ENCODE measurements around the gene CLK3. TPM values are rescaled to one million over a fixed set of nuclear protein-coding genes. Genes with fewer than 3 reads are reported as not detected.
A peak's percentile ranks its signal among the peaks of the same experiment; 100 is the strongest.

Gene CLK3
- total RNA-seq = 100 to 1,000 TPM in 1 of 8 experiments, 10 to 100 TPM in 7; 61.4 to 116 (median 77.9) TPM

DNA sequence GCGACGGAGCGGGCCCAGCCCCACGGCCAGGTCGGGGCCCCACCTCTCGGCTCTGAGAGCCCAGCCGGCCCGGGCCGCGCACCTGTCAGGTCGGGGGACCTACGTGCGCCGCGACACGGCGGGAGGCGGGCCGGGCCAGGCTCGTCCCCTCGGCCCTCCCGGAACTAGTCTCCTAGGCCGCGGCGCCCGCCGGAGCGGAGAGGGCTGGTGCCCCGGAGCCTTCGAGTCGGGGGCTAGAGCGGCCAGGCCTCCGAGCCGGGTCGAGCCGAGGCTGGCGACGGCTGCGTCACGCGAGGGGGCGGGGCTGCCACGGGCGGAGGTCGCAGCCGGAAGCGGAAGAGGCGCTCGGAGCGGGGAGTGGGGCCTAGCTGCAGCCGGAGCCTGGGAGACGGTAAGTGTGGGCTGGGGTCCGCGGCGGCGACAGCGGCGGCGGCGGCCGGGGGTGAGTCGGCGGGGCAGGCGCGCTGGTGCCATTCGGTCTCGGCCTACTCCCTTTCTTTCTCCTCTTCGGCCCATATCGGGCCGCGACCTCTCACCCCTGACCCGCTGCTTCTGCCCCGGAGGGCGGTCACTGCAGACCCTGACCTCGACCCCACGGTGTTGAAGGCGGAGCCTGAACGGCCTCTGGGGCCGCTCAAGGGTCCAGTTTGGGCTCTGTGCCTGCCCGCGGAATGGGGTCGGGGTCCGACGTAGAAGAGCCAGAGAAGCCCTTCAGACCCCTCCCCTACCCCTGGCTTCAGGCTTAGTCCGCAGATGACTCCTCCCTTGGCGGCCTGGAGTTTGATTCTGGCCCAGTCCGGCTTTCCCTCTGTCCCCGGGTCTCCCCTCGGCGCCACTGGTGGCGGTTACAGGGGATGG, at the start of gene CLK3:
CLK3 (plus strand) TSS at position 329 of the 858 bp plus-strand sequence. CDS start 3,361 bp downstream, outside the sequence.
- in situ Hi-C loops (cut with MboI; ENCODE audit: low pct_unique_long_range_greater_than_20kb in 2 of 9, low sequenced_read_pairs in 9 of 9, unreplicated experiment in 9 of 9) = no loop called here
- peak; percentile 77 to 90 (median 87) for ATAC-seq (replicated peaks in 6 of 8)
- H3K4me1 ChIP-seq (replicated peaks in 1 of 2) = peaks cover 7 to 10% of the 10 kb centered on the region in 2 donors
- H3K27ac ChIP-seq = peak within 1 kb of the TSS; percentile 93 to 97
- WGBS, 10 experiments = 0 to 4% (median 0%) methylated on average over 5 to 23 of the region's 91 CpGs; no CpG with 5 or more reads in 5 of the 10 experiments
- H3K4me3 ChIP-seq = peak within 1 kb of the TSS; percentile 70 to 95 (median 88)

DNA sequence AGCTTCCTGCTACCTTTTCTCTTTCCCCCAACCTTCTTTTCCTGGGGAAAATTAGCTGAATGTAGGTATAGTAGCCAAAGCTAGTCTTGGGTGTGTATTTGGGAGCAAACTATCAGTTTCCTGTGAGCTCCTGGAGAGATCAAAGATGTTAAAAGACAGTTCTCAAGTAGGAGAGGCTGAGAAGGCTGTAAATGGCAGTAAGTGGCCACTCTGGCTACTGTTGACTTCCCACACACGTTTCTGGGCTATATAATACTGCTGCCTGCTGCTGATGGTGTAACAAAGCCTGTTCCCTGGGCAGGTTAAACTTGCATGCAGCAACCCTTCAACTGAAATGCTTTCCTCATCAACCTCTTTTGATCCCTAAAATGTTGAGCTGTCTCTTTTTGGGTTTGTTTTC, 47.0 kb upstream of the CLK3 start:
- Histone ChIP-seq H3K4me3 (no peak overlapping the region), H3K4me1 (replicated peaks in 1 of 2) (peaks cover 16% of the 10 kb centered on the region in 2 donors), H3K27ac (no peak overlapping the region)
- in situ Hi-C loops (cut with MboI; ENCODE audit: low pct_unique_long_range_greater_than_20kb in 2 of 9, low sequenced_read_pairs in 9 of 9, unreplicated experiment in 9 of 9) = no loop called here
- no peak for ATAC-seq (replicated peaks in 6 of 8)
- WGBS, 10 experiments = 0 to 80% (median 67%) methylated on average over 1 of the region's 1 CpG; no CpG with 5 or more reads in 7 of the 10 experiments

DNA sequence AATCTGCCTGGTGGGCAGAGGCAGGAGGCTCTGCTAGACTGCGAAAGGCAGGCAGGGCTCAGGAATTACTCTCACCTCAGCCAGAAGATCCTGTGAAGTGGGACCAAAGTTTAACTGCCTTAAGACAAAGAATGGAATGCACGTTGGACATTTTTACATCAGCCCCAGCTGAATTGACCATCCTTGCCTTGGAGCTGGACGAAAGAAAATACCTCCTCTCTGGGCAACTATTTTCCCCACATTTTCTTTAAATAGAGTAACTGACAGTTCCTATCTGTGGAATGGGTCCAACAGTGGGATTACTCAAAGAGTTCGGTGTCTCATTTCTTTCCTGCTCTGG, 45.9 kb upstream of the CLK3 start:
- in situ Hi-C loops (cut with MboI; ENCODE audit: low pct_unique_long_range_greater_than_20kb in 2 of 9, low sequenced_read_pairs in 9 of 9, unreplicated experiment in 9 of 9) = no loop called here
- no peak for ATAC-seq (replicated peaks in 6 of 8)
- H3K4me1 ChIP-seq (replicated peaks in 1 of 2) = peaks cover 16% of the 10 kb centered on the region in 2 donors
- H3K27ac ChIP-seq = no peak overlapping the region
- 50 to 100% (median 86%) methylated on average over 1 to 4 of the region's 4 CpGs; no CpG with 5 or more reads in 2 of the 10 experiments for WGBS, 10 experiments
- no peak overlapping the region for H3K4me3 ChIP-seq

DNA sequence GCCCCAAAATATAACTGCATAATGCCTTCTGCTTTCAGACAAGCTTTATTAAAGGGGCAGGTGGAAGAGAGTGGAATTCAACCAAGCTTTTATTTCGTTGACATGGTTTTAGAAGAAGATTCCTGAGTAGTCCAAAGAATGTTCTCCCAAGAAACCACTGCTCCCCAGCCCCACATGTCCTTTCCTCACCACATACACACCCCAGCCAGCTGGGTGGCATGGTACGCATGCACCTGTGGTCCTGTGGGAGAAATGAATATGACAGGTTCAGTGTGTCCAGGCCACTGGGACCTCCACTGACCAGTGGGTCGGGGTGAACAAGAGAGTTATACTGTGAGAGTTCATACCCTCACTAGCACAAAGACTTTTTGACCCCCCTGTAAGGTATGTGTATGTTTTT, 44.4 kb upstream of the CLK3 start:
- WGBS, 10 experiments = 80 to 100% (median 100%) methylated on average over 1 to 2 of the region's 3 CpGs; no CpG with 5 or more reads in 7 of the 10 experiments
- Histone ChIP-seq H3K27ac (peak overlapping the region in 1 of 2 donors; percentile 25), H3K4me1 (replicated peaks in 1 of 2) (peaks cover 16% of the 10 kb centered on the region in 2 donors), H3K4me3 (no peak overlapping the region)
- in situ Hi-C loops (cut with MboI; ENCODE audit: low pct_unique_long_range_greater_than_20kb in 2 of 9, low sequenced_read_pairs in 9 of 9, unreplicated experiment in 9 of 9) = no loop called here
- no peak for ATAC-seq (replicated peaks in 6 of 8)

DNA sequence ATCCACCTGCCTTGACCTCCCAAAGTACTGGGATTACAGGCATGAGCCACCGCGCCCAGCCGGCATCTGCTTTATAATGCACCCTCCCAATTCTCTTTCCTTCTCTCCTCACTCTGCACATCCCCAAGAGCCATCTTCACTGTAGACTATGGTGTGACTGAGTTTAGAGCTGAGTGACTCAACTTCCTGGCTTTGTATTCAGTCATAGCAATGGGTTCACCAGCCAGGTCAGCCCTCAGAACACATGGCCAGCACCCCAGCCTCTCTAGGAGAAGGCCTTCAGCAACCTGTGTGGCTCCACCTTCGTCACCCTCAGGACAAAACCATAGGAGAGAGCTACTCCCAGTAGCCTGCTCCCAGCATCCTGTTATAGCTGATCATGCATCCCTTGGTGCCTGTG, 41.6 kb upstream of the CLK3 start:
- H3K4me3 ChIP-seq = no peak overlapping the region
- in situ Hi-C loops (cut with MboI; ENCODE audit: low pct_unique_long_range_greater_than_20kb in 2 of 9, low sequenced_read_pairs in 9 of 9, unreplicated experiment in 9 of 9) = no loop called here
- peaks cover 16% of the 10 kb centered on the region in 2 donors for H3K4me1 ChIP-seq (replicated peaks in 1 of 2)
- WGBS, 10 experiments = 71 to 100% (median 97%) methylated on average over 1 to 4 of the region's 4 CpGs; no CpG with 5 or more reads in 4 of the 10 experiments
- ATAC-seq (replicated peaks in 6 of 8) = no peak
- H3K27ac ChIP-seq = no peak overlapping the region

DNA sequence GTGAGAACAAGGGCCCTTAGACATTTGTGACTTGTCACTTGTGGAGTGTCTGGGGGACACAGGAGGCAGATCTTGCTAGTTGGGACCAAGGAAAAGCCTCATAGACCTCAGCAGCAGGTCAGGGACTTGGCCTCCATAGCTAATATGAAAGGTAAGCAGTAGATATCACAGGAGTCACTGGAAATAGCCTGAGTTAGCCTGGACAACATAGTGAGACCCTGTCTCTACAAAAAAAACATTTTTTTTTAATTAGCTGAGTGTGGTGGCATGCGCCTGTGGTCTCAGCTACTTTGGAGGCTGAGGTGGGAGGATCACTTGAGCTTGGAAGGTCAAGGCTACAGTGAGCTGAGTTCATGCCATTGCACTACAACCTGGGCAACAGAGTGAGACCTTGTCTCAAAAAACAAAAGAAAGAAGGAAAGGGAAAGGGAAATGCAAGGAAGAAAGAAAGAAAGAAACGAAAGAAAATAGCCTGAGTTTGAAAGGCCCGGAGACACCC, 37.1 kb upstream of the CLK3 start:
- no peak overlapping the region for H3K4me3 ChIP-seq
- no peaks in the 10 kb centered on the region for H3K4me1 ChIP-seq (replicated peaks in 1 of 2)
- WGBS, 10 experiments = 90 to 100% (median 100%) methylated on average over 2 to 3 of the region's 3 CpGs; no CpG with 5 or more reads in 1 of the 10 experiments
- in situ Hi-C loops (cut with MboI; ENCODE audit: low pct_unique_long_range_greater_than_20kb in 2 of 9, low sequenced_read_pairs in 9 of 9, unreplicated experiment in 9 of 9) = no loop called here
- H3K27ac ChIP-seq = no peak overlapping the region
- ATAC-seq (replicated peaks in 6 of 8) = no peak

DNA sequence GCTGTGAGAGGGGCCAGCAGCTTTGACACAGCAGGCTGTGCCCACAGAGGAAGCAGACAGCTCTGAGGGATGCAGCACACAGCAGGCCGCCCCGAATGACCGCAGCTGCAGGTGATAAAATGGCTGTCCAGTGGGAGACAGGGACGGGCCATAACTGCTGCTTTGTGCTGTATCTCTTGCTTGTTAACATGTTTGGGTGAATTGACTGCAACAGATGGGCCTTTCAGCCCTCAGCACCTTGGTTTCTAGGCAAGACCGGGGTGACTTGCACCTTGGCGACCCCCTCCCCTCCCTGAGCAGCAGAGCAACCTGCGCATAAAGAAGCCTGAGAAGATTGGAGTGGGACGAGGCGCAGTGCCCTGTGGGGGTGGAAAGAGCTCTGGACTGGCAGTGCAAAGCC, 36.6 kb upstream of the CLK3 start:
- in situ Hi-C loops (cut with MboI; ENCODE audit: low pct_unique_long_range_greater_than_20kb in 2 of 9, low sequenced_read_pairs in 9 of 9, unreplicated experiment in 9 of 9) = no loop called here
- WGBS, 10 experiments = 62 to 95% (median 85%) methylated on average over 1 to 7 of the region's 9 CpGs; no CpG with 5 or more reads in 2 of the 10 experiments
- ATAC-seq (replicated peaks in 6 of 8) = no peak
- no peaks in the 10 kb centered on the region for H3K4me1 ChIP-seq (replicated peaks in 1 of 2)
- H3K4me3 ChIP-seq = no peak overlapping the region
- H3K27ac ChIP-seq = no peak overlapping the region

DNA sequence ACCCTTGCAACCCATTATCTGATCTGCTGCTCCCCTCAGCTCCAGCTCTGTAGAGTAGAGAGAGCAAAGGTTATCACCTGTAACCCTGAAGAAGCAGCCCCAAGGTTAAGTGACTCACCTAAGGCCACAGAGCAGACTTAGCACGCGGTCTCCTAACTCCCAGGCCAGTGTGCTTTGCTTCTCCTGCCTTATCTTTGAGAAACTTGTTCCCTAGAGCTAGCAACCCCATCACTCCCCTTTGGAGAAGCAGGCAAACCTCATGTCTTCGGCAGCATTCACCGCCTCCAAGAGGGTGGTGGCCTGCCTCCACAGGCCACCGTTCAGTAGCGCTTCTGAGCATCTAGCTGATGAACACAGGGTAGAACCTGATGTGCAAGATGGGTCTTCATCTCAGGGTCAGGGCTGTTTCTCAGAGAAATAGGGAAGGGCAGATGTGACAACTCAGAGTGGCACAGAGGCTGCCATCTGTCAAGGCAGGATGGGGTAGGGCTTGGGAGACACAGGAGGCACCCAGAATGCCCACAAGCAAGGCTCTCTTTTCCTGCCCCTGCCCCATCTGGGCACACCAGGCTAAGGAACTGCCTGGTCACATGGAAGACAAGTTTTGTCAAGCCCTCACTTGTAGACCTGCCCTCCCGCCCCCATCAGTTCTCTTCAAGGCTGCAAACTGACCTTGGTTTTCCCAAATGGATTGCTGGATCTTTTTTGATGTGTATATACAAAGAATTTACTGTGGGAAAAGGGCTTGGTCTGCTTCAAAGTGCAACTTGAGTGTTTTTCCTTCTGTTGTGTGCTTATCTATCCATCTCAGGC, 34.9 kb upstream of the CLK3 start:
- Histone ChIP-seq H3K4me3 (no peak overlapping the region), H3K4me1 (replicated peaks in 1 of 2) (no peaks in the 10 kb centered on the region), H3K27ac (no peak overlapping the region)
- no peak for ATAC-seq (replicated peaks in 6 of 8)
- 86 to 100% (median 97%) methylated on average over 1 to 7 of the region's 7 CpGs; no CpG with 5 or more reads in 5 of the 10 experiments for WGBS, 10 experiments
- in situ Hi-C loops (cut with MboI; ENCODE audit: low pct_unique_long_range_greater_than_20kb in 2 of 9, low sequenced_read_pairs in 9 of 9, unreplicated experiment in 9 of 9) = no loop called here

DNA sequence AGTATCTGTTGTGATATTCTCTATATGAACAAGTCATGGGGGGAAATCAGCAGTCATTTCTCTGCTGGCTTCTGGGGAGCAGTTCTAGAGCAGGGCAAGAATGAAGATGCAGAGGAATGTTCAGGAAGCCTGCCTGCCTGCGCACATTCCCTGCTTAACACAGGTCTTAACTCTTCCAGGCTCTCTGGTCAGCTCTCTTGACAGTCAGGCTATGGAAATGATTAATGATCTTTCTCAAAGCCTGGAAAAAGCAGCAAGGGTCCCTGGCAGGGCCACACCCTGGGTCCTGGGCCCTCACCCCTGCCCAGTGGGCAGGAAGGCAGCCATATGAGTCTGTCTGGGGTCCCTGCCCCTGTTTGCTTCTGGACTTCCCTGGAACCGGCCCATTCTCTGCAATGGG, 31.4 kb upstream of the CLK3 start:
- in situ Hi-C loops (cut with MboI; ENCODE audit: low pct_unique_long_range_greater_than_20kb in 2 of 9, low sequenced_read_pairs in 9 of 9, unreplicated experiment in 9 of 9) = no loop called here
- ATAC-seq (replicated peaks in 6 of 8) = no peak
- 83 to 100% (median 94%) methylated on average over 1 to 2 of the region's 2 CpGs; no CpG with 5 or more reads in 6 of the 10 experiments for WGBS, 10 experiments
- no peak overlapping the region for H3K4me3 ChIP-seq
- no peak overlapping the region for H3K27ac ChIP-seq
- H3K4me1 ChIP-seq (replicated peaks in 1 of 2) = peaks cover 6 to 8% of the 10 kb centered on the region in 2 donors

DNA sequence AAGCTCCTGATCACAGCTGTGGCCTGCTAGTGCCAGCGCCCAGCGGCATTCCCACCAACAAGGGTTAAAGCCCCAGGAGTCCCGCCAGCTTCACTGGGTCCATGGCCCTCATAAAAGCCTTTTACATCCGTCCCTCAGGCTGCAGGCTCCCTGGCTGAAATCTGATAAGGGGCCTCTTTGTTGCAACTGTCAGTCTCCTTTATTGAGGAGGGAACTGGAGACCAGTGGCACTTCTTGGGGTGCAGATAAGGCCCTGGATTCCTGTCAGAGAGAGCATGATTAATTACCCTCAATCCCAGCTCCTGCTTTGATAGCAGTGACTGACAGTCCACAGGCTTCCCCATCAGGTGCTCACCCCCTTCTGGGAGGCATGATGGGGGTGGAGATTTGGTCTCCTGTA, 30.9 kb upstream of the CLK3 start:
- no peak overlapping the region for H3K4me3 ChIP-seq
- WGBS, 10 experiments = 43 to 100% (median 62%) methylated on average over 1 to 4 of the region's 4 CpGs; no CpG with 5 or more reads in 6 of the 10 experiments

DNA sequence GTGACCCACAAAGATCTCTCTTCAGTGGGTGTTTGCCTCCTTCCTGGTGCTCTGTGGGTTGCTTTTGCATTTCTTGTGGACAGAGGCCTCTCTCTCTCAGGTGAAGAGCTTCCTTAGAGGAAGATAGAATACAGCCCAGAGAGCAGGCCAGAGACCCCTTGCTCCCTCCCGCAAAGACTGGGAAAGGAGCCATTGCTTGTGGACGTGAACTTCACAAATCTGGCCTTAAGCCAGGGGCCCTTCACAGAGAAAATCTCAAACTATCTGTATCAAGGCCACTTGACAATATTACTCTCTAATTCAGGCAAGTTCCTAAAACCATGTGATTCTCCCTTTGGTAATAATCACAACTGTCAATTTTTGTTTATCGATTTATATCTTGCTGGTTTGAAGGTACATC, 30.4 kb upstream of the CLK3 start:
- peaks cover 14 to 18% of the 10 kb centered on the region in 2 donors for H3K4me1 ChIP-seq (replicated peaks in 1 of 2)
- 40 to 100% (median 82%) methylated on average over 1 to 3 of the region's 3 CpGs; no CpG with 5 or more reads in 2 of the 10 experiments for WGBS, 10 experiments
- no peak overlapping the region for H3K4me3 ChIP-seq
- ATAC-seq (replicated peaks in 6 of 8) = no peak
- in situ Hi-C loops (cut with MboI; ENCODE audit: low pct_unique_long_range_greater_than_20kb in 2 of 9, low sequenced_read_pairs in 9 of 9, unreplicated experiment in 9 of 9) = no loop called here
- H3K27ac ChIP-seq = no peak overlapping the region

More for the DNA sequence above, 30.9 kb upstream of the CLK3 start:
- in situ Hi-C loops (cut with MboI; ENCODE audit: low pct_unique_long_range_greater_than_20kb in 2 of 9, low sequenced_read_pairs in 9 of 9, unreplicated experiment in 9 of 9) = no loop called here
- Histone ChIP-seq H3K4me1 (replicated peaks in 1 of 2) (peaks cover 11 to 14% of the 10 kb centered on the region in 2 donors), H3K27ac (no peak overlapping the region)
- ATAC-seq (replicated peaks in 6 of 8) = no peak

DNA sequence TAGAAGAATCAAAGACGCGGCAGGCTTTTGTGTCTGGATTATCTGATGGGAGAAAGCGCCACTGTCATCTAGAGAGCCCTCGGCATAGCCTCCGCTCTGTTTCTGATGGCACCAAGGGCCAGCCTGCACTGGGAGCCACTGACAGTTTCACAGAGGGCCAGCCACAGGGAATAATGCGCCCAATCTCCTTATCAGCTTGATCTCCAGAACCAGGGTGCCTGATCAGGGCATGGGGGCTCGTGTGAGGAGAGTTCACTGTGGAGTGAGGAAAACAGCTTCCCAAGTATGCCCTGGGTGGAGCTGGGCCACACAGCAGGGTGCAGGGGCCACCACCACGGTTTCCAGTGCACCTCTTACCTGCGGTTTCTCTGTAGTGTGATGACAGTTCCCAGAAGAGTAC, 29.8 kb upstream of the CLK3 start:
- in situ Hi-C loops (cut with MboI; ENCODE audit: low pct_unique_long_range_greater_than_20kb in 2 of 9, low sequenced_read_pairs in 9 of 9, unreplicated experiment in 9 of 9) = no loop called here
- Histone ChIP-seq H3K4me3 (no peak overlapping the region), H3K27ac (no peak overlapping the region), H3K4me1 (replicated peaks in 1 of 2) (peaks cover 14 to 18% of the 10 kb centered on the region in 2 donors)
- 89 to 100% (median 95%) methylated on average over 3 to 8 of the region's 9 CpGs; no CpG with 5 or more reads in 3 of the 10 experiments for WGBS, 10 experiments
- ATAC-seq (replicated peaks in 6 of 8) = no peak

DNA sequence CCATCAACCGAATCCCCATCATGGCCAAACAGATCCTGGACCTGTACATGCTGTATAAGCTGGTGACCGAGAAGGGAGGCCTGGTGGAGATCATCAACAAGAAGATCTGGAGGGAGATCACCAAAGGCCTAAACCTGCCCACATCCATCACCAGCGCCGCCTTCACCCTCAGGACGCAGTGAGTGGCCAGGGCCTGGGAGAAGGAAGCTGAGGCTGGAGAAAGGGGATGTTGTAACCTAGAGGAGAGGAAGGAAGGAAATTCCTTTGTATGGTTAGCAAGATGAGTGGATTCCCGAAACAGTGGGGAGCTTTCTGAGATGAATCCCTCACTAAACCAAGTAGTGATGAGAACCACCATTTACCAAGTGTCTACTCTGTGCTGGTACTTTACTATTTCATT, 25.8 kb upstream of the CLK3 start:
- ATAC-seq (replicated peaks in 6 of 8) = no peak
- in situ Hi-C loops (cut with MboI; ENCODE audit: low pct_unique_long_range_greater_than_20kb in 2 of 9, low sequenced_read_pairs in 9 of 9, unreplicated experiment in 9 of 9) = no loop called here
- peaks cover 14 to 18% of the 10 kb centered on the region in 2 donors for H3K4me1 ChIP-seq (replicated peaks in 1 of 2)
- H3K4me3 ChIP-seq = no peak overlapping the region
- WGBS, 10 experiments = 93 to 100% (median 100%) methylated on average over 1 to 4 of the region's 6 CpGs; no CpG with 5 or more reads in 3 of the 10 experiments
- peak overlapping the region; percentile 76 to 92 for H3K27ac ChIP-seq
